Measurements from ENCODE around the gene NEK9.

Gene NEK9

DNA sequence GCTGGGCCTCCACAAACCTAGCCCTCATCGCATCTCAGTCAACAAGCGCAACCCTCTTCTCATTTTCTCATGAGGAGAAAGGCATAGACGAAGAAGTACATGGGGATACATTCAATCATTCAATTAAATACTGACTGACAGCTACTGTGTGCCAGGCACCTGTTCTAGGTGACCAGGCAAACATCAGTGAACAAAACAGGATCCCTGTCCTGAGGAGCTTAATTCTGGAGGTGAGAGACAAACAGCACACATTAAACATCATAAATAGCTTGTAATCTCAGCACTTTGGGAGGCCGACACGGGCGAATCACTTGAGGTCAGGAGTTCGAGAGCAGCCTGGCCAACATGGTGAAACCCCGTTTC lies 62.7 kb downstream of the NEK9 start:
- TF ChIP-seq, protein P1, sequence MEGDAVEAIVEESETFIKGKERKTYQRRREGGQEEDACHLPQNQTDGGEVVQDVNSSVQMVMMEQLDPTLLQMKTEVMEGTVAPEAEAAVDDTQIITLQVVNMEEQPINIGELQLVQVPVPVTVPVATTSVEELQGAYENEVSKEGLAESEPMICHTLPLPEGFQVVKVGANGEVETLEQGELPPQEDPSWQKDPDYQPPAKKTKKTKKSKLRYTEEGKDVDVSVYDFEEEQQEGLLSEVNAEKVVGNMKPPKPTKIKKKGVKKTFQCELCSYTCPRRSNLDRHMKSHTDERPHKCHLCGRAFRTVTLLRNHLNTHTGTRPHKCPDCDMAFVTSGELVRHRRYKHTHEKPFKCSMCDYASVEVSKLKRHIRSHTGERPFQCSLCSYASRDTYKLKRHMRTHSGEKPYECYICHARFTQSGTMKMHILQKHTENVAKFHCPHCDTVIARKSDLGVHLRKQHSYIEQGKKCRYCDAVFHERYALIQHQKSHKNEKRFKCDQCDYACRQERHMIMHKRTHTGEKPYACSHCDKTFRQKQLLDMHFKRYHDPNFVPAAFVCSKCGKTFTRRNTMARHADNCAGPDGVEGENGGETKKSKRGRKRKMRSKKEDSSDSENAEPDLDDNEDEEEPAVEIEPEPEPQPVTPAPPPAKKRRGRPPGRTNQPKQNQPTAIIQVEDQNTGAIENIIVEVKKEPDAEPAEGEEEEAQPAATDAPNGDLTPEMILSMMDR (IDR thresholded peaks at IDR 0.05; ENCODE audit: insufficient read depth, low read length, poor library complexity, severe bottlenecking), result no peak
- no peaks in the 10 kb centered on the region for H3K27me3 ChIP-seq (replicated peaks; ENCODE audit: control insufficient read depth, insufficient read depth, low read length)
- DNase-seq (ENCODE audit: extremely low read depth, insufficient read length), result no peak

DNA sequence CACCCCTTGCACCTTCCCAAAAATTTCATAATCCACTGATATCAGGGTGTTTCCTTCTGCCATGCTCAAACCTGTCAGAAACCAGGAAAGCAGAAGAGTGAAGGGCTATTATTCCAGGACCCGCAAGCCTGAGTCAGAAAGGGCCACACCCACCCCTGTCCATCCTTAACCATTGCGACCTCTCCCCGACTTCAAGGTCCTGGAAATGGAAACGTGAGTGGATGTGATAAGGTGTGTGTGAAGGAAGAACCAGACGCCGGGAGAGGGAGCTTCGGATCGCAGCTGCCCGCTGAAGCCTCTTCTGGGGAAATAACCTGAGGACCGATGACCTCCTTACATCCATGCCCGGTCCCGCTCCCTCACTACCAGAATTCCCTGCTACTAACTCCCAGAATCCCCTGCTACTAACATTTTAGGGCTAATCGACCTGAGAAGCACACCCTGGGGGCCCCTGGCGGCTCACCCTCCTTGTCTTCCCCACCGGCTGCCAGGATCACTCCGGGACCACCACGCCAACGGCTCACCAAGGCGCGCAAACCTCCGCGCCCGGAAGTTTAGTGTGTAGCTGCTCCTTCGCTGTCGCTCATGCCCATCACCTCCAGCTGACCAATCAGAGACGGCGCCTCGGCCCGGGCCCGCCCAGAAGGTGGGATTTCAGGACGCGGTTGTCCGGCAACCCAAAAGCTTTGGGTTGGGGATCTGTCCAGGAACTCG lies 63.2 kb downstream of the NEK9 start, which contains the start of gene ACYP1:
Gene ACYP1 (minus strand): TSS at position 534 of the 714 bp plus-strand sequence. CDS start 471 bp downstream, at position 63.
- TF ChIP-seq, protein P1 (IDR thresholded peaks at IDR 0.05; ENCODE audit: insufficient read depth, low read length, poor library complexity, severe bottlenecking), result no peak
- H3K27me3 ChIP-seq (replicated peaks; ENCODE audit: control insufficient read depth, insufficient read depth, low read length), result no peaks in the 10 kb centered on the region
- DNase-seq (ENCODE audit: extremely low read depth, insufficient read length), result peak; percentile 94
- peak within 1 kb of the TSS; percentile 82 for H3K4me3 ChIP-seq (replicated peaks; ENCODE audit: low read depth, low read length)
- H3K36me3 ChIP-seq (ENCODE audit: control insufficient read depth, insufficient read depth, low read length), result no peaks in the 10 kb centered on the region

More for the DNA sequence above, 62.7 kb downstream of the NEK9 start:
- Histone ChIP-seq H3K36me3 (ENCODE audit: control insufficient read depth, insufficient read depth, low read length) (no peaks in the 10 kb centered on the region), H3K4me3 (replicated peaks; ENCODE audit: low read depth, low read length) (peak overlapping the region; percentile 82)

DNA sequence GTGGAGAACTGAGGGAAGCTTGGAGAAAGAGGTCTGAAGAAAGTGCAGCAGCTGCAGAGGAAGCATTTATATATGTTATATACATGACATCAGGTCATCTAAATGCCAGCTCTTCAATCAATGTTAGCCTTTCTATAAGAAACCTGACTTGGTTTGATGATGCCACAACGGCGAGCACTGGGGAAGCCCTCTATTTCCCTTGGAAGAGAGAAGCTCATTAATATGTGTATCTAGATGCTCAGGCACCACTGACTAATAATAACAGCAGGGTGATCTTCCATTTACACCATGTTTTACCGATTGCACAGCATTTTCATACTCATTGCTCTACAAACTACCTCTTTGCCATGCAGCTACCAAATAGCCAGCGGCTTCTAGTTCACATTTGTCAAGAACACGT lies 63.8 kb downstream of the NEK9 start:
- no peak for DNase-seq (ENCODE audit: extremely low read depth, insufficient read length)
- Histone ChIP-seq H3K4me3 (replicated peaks; ENCODE audit: low read depth, low read length) (peak overlapping the region; percentile 82), H3K27me3 (replicated peaks; ENCODE audit: control insufficient read depth, insufficient read depth, low read length) (no peaks in the 10 kb centered on the region), H3K36me3 (ENCODE audit: control insufficient read depth, insufficient read depth, low read length) (no peaks in the 10 kb centered on the region)
- TF ChIP-seq, protein P1 (IDR thresholded peaks at IDR 0.05; ENCODE audit: insufficient read depth, low read length, poor library complexity, severe bottlenecking), result no peak

DNA sequence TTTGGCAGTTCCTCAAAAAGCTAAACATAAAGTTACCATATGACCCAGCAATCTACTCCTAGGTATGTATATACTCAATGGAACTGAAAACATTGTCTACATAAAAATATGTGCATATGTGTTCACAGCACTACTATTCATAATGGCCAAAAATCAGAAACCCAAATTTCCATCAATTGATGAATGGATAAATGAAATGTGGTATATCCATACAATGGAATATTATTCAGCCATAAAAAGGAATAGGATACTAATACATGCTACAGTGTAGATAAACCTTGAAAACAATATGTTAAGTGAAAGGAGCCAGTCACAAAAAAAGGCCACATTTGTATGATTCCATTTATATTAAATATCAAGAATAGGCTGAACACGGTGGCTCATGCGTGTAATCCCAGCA lies 66.4 kb downstream of the NEK9 start:
- H3K4me3 ChIP-seq (replicated peaks; ENCODE audit: low read depth, low read length), result no peak overlapping the region
- DNase-seq (ENCODE audit: extremely low read depth, insufficient read length), result no peak
- TF ChIP-seq, protein P1 (IDR thresholded peaks at IDR 0.05; ENCODE audit: insufficient read depth, low read length, poor library complexity, severe bottlenecking), result no peak
- no peaks in the 10 kb centered on the region for H3K36me3 ChIP-seq (ENCODE audit: control insufficient read depth, insufficient read depth, low read length)
- H3K27me3 ChIP-seq (replicated peaks; ENCODE audit: control insufficient read depth, insufficient read depth, low read length), result no peaks in the 10 kb centered on the region

DNA sequence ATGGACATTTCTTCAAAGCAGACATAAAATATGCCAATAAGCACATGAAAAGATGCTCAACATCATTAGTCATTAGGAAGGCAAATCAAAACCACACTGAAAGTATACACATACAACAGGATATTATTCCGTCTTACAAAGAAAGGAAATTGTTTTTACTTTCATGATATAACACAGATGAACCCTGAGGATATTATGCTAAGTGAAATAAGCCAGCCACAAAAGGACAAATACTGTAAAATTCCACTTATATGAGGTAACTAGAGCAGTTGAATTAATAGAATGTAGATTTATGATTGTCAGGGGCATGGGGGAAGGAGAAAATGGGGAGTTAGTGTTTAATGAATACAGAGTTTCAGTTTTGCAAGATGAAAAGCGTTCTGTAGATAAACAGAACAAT lies 67.2 kb downstream of the NEK9 start:
- H3K27me3 ChIP-seq (replicated peaks; ENCODE audit: control insufficient read depth, insufficient read depth, low read length), result no peaks in the 10 kb centered on the region
- H3K4me3 ChIP-seq (replicated peaks; ENCODE audit: low read depth, low read length), result no peak overlapping the region
- TF ChIP-seq, protein P1 (IDR thresholded peaks at IDR 0.05; ENCODE audit: insufficient read depth, low read length, poor library complexity, severe bottlenecking), result no peak
- DNase-seq (ENCODE audit: extremely low read depth, insufficient read length), result no peak
- H3K36me3 ChIP-seq (ENCODE audit: control insufficient read depth, insufficient read depth, low read length), result no peaks in the 10 kb centered on the region
